H9 (cell line): ENCODE measurements around the gene WDR5. TPM values are rescaled to one million over a fixed set of nuclear protein-coding genes. Genes with fewer than 3 reads are reported as not detected.
A peak's percentile ranks its signal among the peaks of the same experiment; 100 is the strongest.

Experiments used
- DNase-seq: peaks from one replicate; pipeline ENCODE4 v3.0.0-alpha.2; 2017
- H2AFZ ChIP-seq: one replicate; pipeline ENCODE4 v1.6.1; 2013; ENCODE audit warnings: mild to moderate bottlenecking, low read length, control low read depth, moderate library complexity
- H2AK5ac ChIP-seq: 2 replicates; pipeline ENCODE4 v1.6.1; 2013; ENCODE audit warnings: low read length, control low read depth, mixed read lengths; ENCODE audit not compliant: insufficient read length
- H2BK120ac ChIP-seq: one replicate; pipeline ENCODE4 v1.6.1; 2013; ENCODE audit warnings: low read depth, mild to moderate bottlenecking, low read length, control low read depth, inconsistent platforms; ENCODE audit not compliant: poor library complexity, severe bottlenecking
- H2BK12ac ChIP-seq: 2 replicates; pipeline ENCODE4 v1.6.1; 2013; ENCODE audit warnings: low read length, control low read depth, mixed read lengths, low read depth; ENCODE audit not compliant: insufficient read length
- H2BK15ac ChIP-seq: 2 replicates; pipeline ENCODE4 v1.6.1; 2013; ENCODE audit warnings: low read depth, low read length, control low read depth
- H2BK20ac ChIP-seq: one replicate; pipeline ENCODE4 v1.6.1; 2013; ENCODE audit warnings: low read depth, mild to moderate bottlenecking, low read length, control low read depth, inconsistent platforms; ENCODE audit not compliant: poor library complexity, severe bottlenecking
- H2BK5ac ChIP-seq: 2 replicates; pipeline ENCODE4 v1.6.1; 2013; ENCODE audit warnings: low read length, control low read depth, mixed read lengths; ENCODE audit not compliant: insufficient read length
- H3K14ac ChIP-seq: 2 replicates; pipeline ENCODE4 v1.6.1; 2013; ENCODE audit warnings: low read length, control low read depth; ENCODE audit not compliant: insufficient read depth
- H3K18ac ChIP-seq: 2 replicates; pipeline ENCODE4 v1.6.1; 2013; ENCODE audit warnings: low read depth, mild to moderate bottlenecking, mixed read lengths, low read length, control low read depth; ENCODE audit not compliant: insufficient read length
- H3K23ac ChIP-seq: 2 replicates; pipeline ENCODE4 v1.6.1; 2013; ENCODE audit warnings: low read length, control low read depth, mixed read lengths, low read depth; ENCODE audit not compliant: insufficient read length
- H3K23me2 ChIP-seq: 2 replicates; pipeline ENCODE4 v1.6.1; 2013; ENCODE audit warnings: low read depth, mild to moderate bottlenecking, mixed read lengths, low read length, control low read depth; ENCODE audit not compliant: insufficient read length, poor library complexity, severe bottlenecking
- H3K27ac ChIP-seq: 2 replicates; pipeline ENCODE4 v1.5.1; 2013; ENCODE audit warnings: low read length, control low read depth, mixed read lengths, low read depth; ENCODE audit not compliant: insufficient read length
- H3K27me3 ChIP-seq: 2 replicates; pipeline ENCODE4 v1.6.1; 2013; ENCODE audit warnings: low read length, control low read depth, inconsistent platforms; ENCODE audit not compliant: insufficient read depth
- H3K4ac ChIP-seq: 2 replicates; pipeline ENCODE4 v1.6.1; 2013; ENCODE audit warnings: low read depth, mild to moderate bottlenecking, control low read depth, inconsistent platforms, low read length, moderate library complexity
- H3K4me1 ChIP-seq: 2 replicates; pipeline ENCODE4 v1.6.1; 2013; ENCODE audit warnings: low read length, control low read depth, inconsistent platforms; ENCODE audit not compliant: insufficient read depth
- H3K4me2 ChIP-seq: 2 replicates; pipeline ENCODE4 v1.6.1; 2013; ENCODE audit warnings: low read length, control low read depth, mixed read lengths; ENCODE audit not compliant: insufficient read length, insufficient read depth
- H3K56ac ChIP-seq: 2 replicates; pipeline ENCODE4 v1.6.1; 2013; ENCODE audit warnings: low read depth, mild to moderate bottlenecking, mixed read lengths, low read length, control low read depth; ENCODE audit not compliant: insufficient read length
- H3K79me1 ChIP-seq: 2 replicates; pipeline ENCODE4 v1.6.1; 2013; ENCODE audit warnings: low read depth, mild to moderate bottlenecking, moderate library complexity, low read length, control low read depth, inconsistent platforms; ENCODE audit not compliant: insufficient read depth, poor library complexity, severe bottlenecking
- H3K79me2 ChIP-seq: 2 replicates; pipeline ENCODE4 v1.6.1; 2013; ENCODE audit warnings: low read length, control low read depth, inconsistent platforms; ENCODE audit not compliant: insufficient read depth
- H3K9ac ChIP-seq: 2 replicates; pipeline ENCODE4 v1.6.1; 2013; ENCODE audit warnings: low read length, control low read depth, mixed read lengths; ENCODE audit not compliant: insufficient read length; ENCODE audit errors: extremely low read depth
- H3K9me3 ChIP-seq: one replicate; pipeline ENCODE4 v1.6.1; 2013; ENCODE audit warnings: low read depth, low read length, inconsistent platforms; ENCODE audit not compliant: control insufficient read depth
- H3T11ph ChIP-seq: one replicate; pipeline ENCODE4 v1.6.1; 2013; ENCODE audit warnings: mild to moderate bottlenecking, low read length, control low read depth, inconsistent platforms
- H4K20me1 ChIP-seq: one replicate; pipeline ENCODE4 v1.6.1; 2013; ENCODE audit not compliant: control insufficient read depth, insufficient read length, insufficient read depth
- H4K5ac ChIP-seq: 2 replicates; pipeline ENCODE4 v1.6.1; 2013; ENCODE audit warnings: low read depth, mild to moderate bottlenecking, mixed read lengths, low read length, control low read depth; ENCODE audit not compliant: insufficient read length
- H4K8ac ChIP-seq: replicated peaks from 2 replicates; pipeline ENCODE4 v1.6.1; 2013; ENCODE audit warnings: low read length, control low read depth, mixed read lengths, low read depth; ENCODE audit not compliant: insufficient read length
- H4K91ac ChIP-seq: 2 replicates; pipeline ENCODE4 v1.6.1; 2013; ENCODE audit warnings: low read depth, mild to moderate bottlenecking, moderate library complexity, mixed read lengths, low read length, control low read depth; ENCODE audit not compliant: insufficient read length
- H3K27ac Mint-ChIP-seq, 3 experiments: 2 replicates in 2 of 3; 3 replicates in 1 of 3; pipeline ENCODE4 v1.8.0; 2020 to 2021; ENCODE audit warnings: mixed read lengths in 3 of 3, mild to moderate bottlenecking in 1 of 3, moderate library complexity in 1 of 3
- H3K27me3 Mint-ChIP-seq: 2 replicates; pipeline ENCODE4 v1.8.0; 2021; ENCODE audit warnings: low read depth, mild to moderate bottlenecking, moderate library complexity, mixed read lengths
- H3K36me3 Mint-ChIP-seq, 3 experiments: 2 replicates in 2 of 3; 3 replicates in 1 of 3; pipeline ENCODE4 v1.8.0; 2020 to 2021; ENCODE audit warnings: low read depth in 3 of 3, mixed read lengths in 3 of 3; ENCODE audit not compliant: insufficient read depth in 1 of 3
- H3K4me1 Mint-ChIP-seq, 2 experiments: 2 replicates each; pipeline ENCODE4 v1.8.0; 2020; ENCODE audit warnings: mixed read lengths in 2 of 2
- H3K4me3 Mint-ChIP-seq, 2 experiments: 2 replicates in 1 of 2; 3 replicates in 1 of 2; pipeline ENCODE4 v1.8.0; 2020 to 2021; ENCODE audit warnings: mild to moderate bottlenecking in 2 of 2, mixed read lengths in 2 of 2, moderate library complexity in 1 of 2
- H3K9me3 Mint-ChIP-seq, 2 experiments: 2 replicates in 1 of 2; 3 replicates in 1 of 2; pipeline ENCODE4 v1.8.0; 2020; ENCODE audit warnings: mild to moderate bottlenecking in 2 of 2, mixed read lengths in 2 of 2, moderate library complexity in 1 of 2
- WGBS: extraction: QIAGEN DNeasy Blood & Tissue Kit; methylation state at CpG from one replicate; pipeline ENCODE4 v1.1.7; 2013; ENCODE audit warnings: missing lambda C conversion rate, low lambda C conversion rate, mixed read lengths; ENCODE audit not compliant: insufficient read length; ENCODE audit errors: extremely low coverage; 5-methylcytosine and 5-hydroxymethylcytosine counted together
- total RNA-seq: library from RNA; stranded (reverse); gene quantifications from 2 replicates; pipeline ENCODE4 v1.2.1, GENCODE V29; 2021
- TF ChIP-seq, protein P1 (sequence below): fragments of 200-600 bp; sonication (generic); conservative IDR thresholded peaks from 3 replicates; pipeline ENCODE4 v1.8.0; 2021; ENCODE audit warnings: antibody characterized with exemption, mild to moderate bottlenecking

Gene WDR5
- total RNA-seq, 1 experiment from 2014 or later: 72.3 TPM

DNA sequence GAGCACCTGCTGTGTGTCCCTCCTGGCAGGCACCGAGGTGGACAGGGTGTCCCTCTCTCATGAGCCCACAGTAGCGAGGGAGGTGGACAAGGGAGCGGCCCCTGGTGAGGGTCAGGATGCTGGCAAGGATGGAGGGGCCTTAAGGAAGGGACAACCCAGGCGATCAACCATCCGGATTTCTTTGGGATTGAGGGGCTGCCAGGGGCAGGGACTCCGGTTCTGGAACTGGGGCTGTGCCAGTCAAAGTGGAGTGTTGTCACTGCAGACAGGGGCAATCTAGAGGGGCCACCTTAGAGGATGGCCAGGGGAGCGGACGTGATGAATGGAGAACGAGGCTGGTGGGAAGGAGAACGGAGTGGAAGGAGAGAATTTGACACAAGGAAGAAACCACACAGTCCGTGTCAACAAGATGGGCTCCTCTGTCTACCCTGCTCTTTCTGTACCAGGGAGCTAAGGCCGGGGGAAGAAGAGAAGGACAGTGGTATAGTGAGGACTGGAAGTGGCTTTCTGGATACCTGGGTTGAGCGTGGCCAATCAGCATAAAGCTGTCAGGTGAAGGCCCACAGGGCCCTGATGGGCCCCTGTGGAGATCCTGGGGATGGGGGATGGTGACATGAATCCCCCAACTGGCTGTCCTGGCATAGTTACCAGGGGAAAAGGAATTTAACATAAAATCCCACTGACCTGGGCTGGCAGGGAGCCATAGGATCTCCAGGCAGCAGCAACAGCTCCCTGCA is 4.2 kb upstream of the WDR5 start:
- H3K4me1 Mint-ChIP-seq: peaks cover 31 to 39% of the 10 kb centered on the region in 2 experiments
- Histone ChIP-seq H2AFZ (no peak overlapping the region), H3K56ac (no peak overlapping the region), H3K27me3 (no peaks in the 10 kb centered on the region), H2BK5ac (no peak overlapping the region), H4K91ac (no peak overlapping the region), H3K4ac (no peak overlapping the region), H4K5ac (no peak overlapping the region), H3T11ph (no peak overlapping the region), H3K4me2 (no peak overlapping the region), H3K18ac (peak overlapping the region; percentile 32), H4K20me1 (no peaks in the 10 kb centered on the region), H3K79me1 (no peaks in the 10 kb centered on the region), H3K23me2 (peaks cover 7% of the 10 kb centered on the region), H3K79me2 (peaks cover 3% of the 10 kb centered on the region; the same call in 1 of the 2 replicates), H3K4me1 (peaks cover 7% of the 10 kb centered on the region; the same call in 1 of the 2 replicates), H3K23ac (no peak overlapping the region), H3K9ac (no peak overlapping the region), H3K9me3 (no peaks in the 10 kb centered on the region), H2BK120ac (no peak overlapping the region), H2BK15ac (no peak overlapping the region), H2AK5ac (no peak overlapping the region), H2BK20ac (no peak overlapping the region), H3K14ac (no peak overlapping the region), H2BK12ac (peak overlapping the region; percentile 40), H3K27ac (no peak overlapping the region), H4K8ac (no peak overlapping the region)
- no peaks in the 10 kb centered on the region for H3K36me3 Mint-ChIP-seq
- TF ChIP-seq, protein P1, sequence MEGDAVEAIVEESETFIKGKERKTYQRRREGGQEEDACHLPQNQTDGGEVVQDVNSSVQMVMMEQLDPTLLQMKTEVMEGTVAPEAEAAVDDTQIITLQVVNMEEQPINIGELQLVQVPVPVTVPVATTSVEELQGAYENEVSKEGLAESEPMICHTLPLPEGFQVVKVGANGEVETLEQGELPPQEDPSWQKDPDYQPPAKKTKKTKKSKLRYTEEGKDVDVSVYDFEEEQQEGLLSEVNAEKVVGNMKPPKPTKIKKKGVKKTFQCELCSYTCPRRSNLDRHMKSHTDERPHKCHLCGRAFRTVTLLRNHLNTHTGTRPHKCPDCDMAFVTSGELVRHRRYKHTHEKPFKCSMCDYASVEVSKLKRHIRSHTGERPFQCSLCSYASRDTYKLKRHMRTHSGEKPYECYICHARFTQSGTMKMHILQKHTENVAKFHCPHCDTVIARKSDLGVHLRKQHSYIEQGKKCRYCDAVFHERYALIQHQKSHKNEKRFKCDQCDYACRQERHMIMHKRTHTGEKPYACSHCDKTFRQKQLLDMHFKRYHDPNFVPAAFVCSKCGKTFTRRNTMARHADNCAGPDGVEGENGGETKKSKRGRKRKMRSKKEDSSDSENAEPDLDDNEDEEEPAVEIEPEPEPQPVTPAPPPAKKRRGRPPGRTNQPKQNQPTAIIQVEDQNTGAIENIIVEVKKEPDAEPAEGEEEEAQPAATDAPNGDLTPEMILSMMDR: no peak
- no peaks in the 10 kb centered on the region for H3K9me3 Mint-ChIP-seq
- H3K4me3 Mint-ChIP-seq: peak overlapping the region in 1 of 2 experiments; percentile 50; a peak in 4 of 5 replicates
- no CpG with 5 or more reads among the region's 13 CpGs for WGBS
- no peak for DNase-seq
- peak overlapping the region; percentile 38 to 96 (median 93); a peak in 6 of 7 replicates for H3K27ac Mint-ChIP-seq
- H3K27me3 Mint-ChIP-seq: no peaks in the 10 kb centered on the region; the same call in 1 of the 2 replicates
